ENCODE results near the gene RAB11FIP4. TPM values are rescaled to one million over a fixed set of nuclear protein-coding genes. Genes with fewer than 3 reads are reported as not detected.

RAB11FIP4 gene
- polyA plus RNA-seq, 1 of the 3 experiments (the other 2 are of a cell fraction), result 9.4 TPM

DNA sequence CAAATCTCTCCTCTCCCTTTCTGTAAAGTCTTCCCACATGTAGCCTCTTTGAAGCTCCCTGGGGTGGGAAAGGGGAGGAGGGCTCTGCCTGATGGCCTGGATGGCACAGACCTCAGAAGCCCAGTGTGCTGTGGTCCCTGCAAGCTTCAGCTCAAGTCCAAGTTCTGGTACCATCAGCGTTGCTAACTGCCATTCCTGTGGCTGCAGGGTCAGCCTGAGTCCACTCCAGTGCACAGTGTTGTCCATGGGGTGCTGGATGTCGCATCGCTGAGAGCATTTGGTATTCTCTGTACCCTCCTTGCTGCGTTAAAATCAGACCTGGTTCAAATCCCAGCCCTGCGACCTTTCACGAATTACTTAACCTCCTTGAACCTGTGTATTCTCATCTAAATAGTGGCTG, 105.1 kb downstream of the RAB11FIP4 start (continued):
- no peak for TF ChIP-seq SMC3 (IDR thresholded peaks at IDR 0.05; ENCODE audit: low read depth, low read length)
- no peak for TF ChIP-seq ELF1 (IDR thresholded peaks at IDR 0.05)
- no peak for TF ChIP-seq MEF2A (IDR thresholded peaks at IDR 0.05; ENCODE audit: borderline replicate concordance, low read depth)
- TF ChIP-seq RAD21 (IDR thresholded peaks at IDR 0.05; ENCODE audit: low read length), result no peak
- TF ChIP-seq, protein P1, sequence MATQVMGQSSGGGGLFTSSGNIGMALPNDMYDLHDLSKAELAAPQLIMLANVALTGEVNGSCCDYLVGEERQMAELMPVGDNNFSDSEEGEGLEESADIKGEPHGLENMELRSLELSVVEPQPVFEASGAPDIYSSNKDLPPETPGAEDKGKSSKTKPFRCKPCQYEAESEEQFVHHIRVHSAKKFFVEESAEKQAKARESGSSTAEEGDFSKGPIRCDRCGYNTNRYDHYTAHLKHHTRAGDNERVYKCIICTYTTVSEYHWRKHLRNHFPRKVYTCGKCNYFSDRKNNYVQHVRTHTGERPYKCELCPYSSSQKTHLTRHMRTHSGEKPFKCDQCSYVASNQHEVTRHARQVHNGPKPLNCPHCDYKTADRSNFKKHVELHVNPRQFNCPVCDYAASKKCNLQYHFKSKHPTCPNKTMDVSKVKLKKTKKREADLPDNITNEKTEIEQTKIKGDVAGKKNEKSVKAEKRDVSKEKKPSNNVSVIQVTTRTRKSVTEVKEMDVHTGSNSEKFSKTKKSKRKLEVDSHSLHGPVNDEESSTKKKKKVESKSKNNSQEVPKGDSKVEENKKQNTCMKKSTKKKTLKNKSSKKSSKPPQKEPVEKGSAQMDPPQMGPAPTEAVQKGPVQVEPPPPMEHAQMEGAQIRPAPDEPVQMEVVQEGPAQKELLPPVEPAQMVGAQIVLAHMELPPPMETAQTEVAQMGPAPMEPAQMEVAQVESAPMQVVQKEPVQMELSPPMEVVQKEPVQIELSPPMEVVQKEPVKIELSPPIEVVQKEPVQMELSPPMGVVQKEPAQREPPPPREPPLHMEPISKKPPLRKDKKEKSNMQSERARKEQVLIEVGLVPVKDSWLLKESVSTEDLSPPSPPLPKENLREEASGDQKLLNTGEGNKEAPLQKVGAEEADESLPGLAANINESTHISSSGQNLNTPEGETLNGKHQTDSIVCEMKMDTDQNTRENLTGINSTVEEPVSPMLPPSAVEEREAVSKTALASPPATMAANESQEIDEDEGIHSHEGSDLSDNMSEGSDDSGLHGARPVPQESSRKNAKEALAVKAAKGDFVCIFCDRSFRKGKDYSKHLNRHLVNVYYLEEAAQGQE (IDR thresholded peaks at IDR 0.05; ENCODE audit: low read depth, low read length), result no peak
- no peak for TF ChIP-seq JUND (IDR thresholded peaks at IDR 0.05)
- no peak for TF ChIP-seq RCOR1 (IDR thresholded peaks at IDR 0.05; ENCODE audit: low read length)
- TF ChIP-seq EP300 (IDR thresholded peaks at IDR 0.05; ENCODE audit: borderline replicate concordance in 1 of 2, low read depth in 1 of 2, low read length in 1 of 2), result no peak

DNA sequence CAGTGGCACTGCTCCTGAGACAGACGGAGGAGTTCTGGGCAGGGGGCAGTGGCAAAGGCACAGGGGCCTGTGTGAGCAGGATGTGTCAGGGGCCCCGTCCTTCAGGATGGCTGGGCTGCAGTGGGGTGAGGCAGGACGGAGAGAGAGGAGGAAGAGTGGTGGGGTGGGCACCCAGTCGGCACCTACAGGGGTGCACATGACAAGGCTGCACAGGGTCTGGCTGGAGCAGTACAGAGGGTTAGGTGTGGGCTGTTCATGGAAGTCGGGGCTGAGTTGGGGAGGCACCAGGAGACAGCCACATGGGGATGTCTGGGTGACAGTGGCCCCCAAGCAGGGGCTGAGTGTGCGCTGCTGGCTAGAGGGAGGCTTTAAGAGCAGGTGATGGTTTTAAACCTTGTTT, 106.0 kb downstream of the RAB11FIP4 start:
- 86% methylated on average over 6 of the region's 6 CpGs for WGBS (ENCODE audit: low lambda C conversion rate)
- Histone ChIP-seq H3K79me2 (ENCODE audit: insufficient read depth) (no peaks in the 10 kb centered on the region), H3F3A (replicated peaks; ENCODE audit: insufficient read depth) (no peaks in the 10 kb centered on the region), H3K27ac (ENCODE audit: low read depth in 2 of 2, low read length in 1 of 2) (no peak overlapping the region), H2AFZ (ENCODE audit: low read depth) (no peak overlapping the region), H3K9me3 (no peaks in the 10 kb centered on the region), H3K4me3 (ENCODE audit: low read depth in 2 of 2, low read length in 1 of 2) (no peak overlapping the region), H3K4me2 (no peak overlapping the region), H3K4me1 (ENCODE audit: control insufficient read depth in 1 of 2, insufficient read depth in 2 of 2, low read depth in 1 of 2, low read length in 1 of 2) (peaks cover 8 to 24% of the 10 kb centered on the region in 2 experiments; a peak in 2 of 4 replicates), H3K27me3 (ENCODE audit: insufficient read depth) (no peaks in the 10 kb centered on the region), H3K36me3 (replicated peaks in 1 of 2; ENCODE audit: control insufficient read depth in 1 of 2, insufficient read depth in 2 of 2, low read length in 1 of 2) (no peaks in the 10 kb centered on the region), H3K9me2 (no peaks in the 10 kb centered on the region), H4K20me1 (ENCODE audit: insufficient read depth) (no peaks in the 10 kb centered on the region), H3K9ac (no peak overlapping the region)
- DNase-seq, result no peak
- POLR2A ChIA-PET, result interaction anchor here (1.7 kb wide), 1 partner anchor 10 kb away, joined by 4 read pairs; no protein-coding TSS in a partner anchor
- CTCF ChIA-PET, result interaction anchor here (1.9 kb wide), 1 partner anchor 8 kb away, joined by 6 read pairs; no protein-coding TSS in a partner anchor
- TF ChIP-seq CHD2 (IDR thresholded peaks at IDR 0.05; ENCODE audit: low read length, partially characterized antibody), result no peak
- TF ChIP-seq, protein P1 (IDR thresholded peaks at IDR 0.05; ENCODE audit: low read depth, low read length), result no peak
- TF ChIP-seq SMC3 (IDR thresholded peaks at IDR 0.05; ENCODE audit: low read depth, low read length), result no peak
- TF ChIP-seq NFIC (IDR thresholded peaks at IDR 0.05; ENCODE audit: borderline replicate concordance), result no peak
- TF ChIP-seq EZH2phosphoT487 (IDR thresholded peaks at IDR 0.05; ENCODE audit: borderline replicate concordance, low read depth), result no peak
- no peak for TF ChIP-seq YY1 (IDR thresholded peaks at IDR 0.05; ENCODE audit: low read depth)
- no peak for TF ChIP-seq FOSL2 (IDR thresholded peaks at IDR 0.05; ENCODE audit: borderline replicate concordance, low read depth)
- TF ChIP-seq, protein P2, sequence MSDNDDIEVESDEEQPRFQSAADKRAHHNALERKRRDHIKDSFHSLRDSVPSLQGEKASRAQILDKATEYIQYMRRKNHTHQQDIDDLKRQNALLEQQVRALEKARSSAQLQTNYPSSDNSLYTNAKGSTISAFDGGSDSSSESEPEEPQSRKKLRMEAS (IDR thresholded peaks at IDR 0.05; ENCODE audit: low read depth), result no peak
- TF ChIP-seq, protein P3, sequence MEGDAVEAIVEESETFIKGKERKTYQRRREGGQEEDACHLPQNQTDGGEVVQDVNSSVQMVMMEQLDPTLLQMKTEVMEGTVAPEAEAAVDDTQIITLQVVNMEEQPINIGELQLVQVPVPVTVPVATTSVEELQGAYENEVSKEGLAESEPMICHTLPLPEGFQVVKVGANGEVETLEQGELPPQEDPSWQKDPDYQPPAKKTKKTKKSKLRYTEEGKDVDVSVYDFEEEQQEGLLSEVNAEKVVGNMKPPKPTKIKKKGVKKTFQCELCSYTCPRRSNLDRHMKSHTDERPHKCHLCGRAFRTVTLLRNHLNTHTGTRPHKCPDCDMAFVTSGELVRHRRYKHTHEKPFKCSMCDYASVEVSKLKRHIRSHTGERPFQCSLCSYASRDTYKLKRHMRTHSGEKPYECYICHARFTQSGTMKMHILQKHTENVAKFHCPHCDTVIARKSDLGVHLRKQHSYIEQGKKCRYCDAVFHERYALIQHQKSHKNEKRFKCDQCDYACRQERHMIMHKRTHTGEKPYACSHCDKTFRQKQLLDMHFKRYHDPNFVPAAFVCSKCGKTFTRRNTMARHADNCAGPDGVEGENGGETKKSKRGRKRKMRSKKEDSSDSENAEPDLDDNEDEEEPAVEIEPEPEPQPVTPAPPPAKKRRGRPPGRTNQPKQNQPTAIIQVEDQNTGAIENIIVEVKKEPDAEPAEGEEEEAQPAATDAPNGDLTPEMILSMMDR (IDR thresholded peaks at IDR 0.05), result no peak
